Body of pancreas (tissue), 4 donors: ENCODE measurements around the gene HDHD5. TPM values are rescaled to one million over a fixed set of nuclear protein-coding genes. Genes with fewer than 3 reads are reported as not detected.
"Not testable (repeated sequence)": the region's sequence is repeated elsewhere in the genome, so short reads cannot be mapped to it uniquely, and the experiment has no call there.

ENCODE experiments used
- ATAC-seq: fragments of 150-250 bp; one replicate; pipeline ENCODE4 v1.9.1; 2016
- DNase-seq, 4 donors: peaks; one replicate each; pipeline ENCODE4 v3.0.0-alpha.2; 2019
- H3K27ac ChIP-seq, 4 donors: fragments of 200-600 bp; sonication (generic); 1 replicate in 3 of 4; 2 replicates in 1 of 4; pipeline versions ENCODE4 v1.5.1 to v1.6.1; 2016 to 2019; ENCODE audit warnings: mild to moderate bottlenecking in 1 of 4, mixed read lengths in 1 of 4, moderate library complexity in 1 of 4
- H3K27me3 ChIP-seq, 2 donors: fragments of 200-600 bp; sonication (generic); one replicate each; pipeline ENCODE4 v1.6.0; 2016; ENCODE audit warnings: mild to moderate bottlenecking in 1 of 2
- H3K36me3 ChIP-seq, 2 donors: fragments of 200-600 bp; sonication (generic); replicated peaks in 1 of 2; 2 replicates each; pipeline ENCODE4 v1.5.1; 2016; ENCODE audit warnings: low read depth in 2 of 2; ENCODE audit not compliant: insufficient read depth in 1 of 2
- H3K4me1 ChIP-seq: fragments of 200-600 bp; sonication (generic); one replicate; pipeline ENCODE4 v1.6.0; 2016
- H3K4me3 ChIP-seq, 2 donors: fragments of 200-600 bp; sonication (generic); 1 replicate in 1 of 2; 2 replicates in 1 of 2; pipeline ENCODE4 v1.5.1; 2016 to 2019
- H3K9me3 ChIP-seq, 3 donors: fragments of 200-600 bp; sonication (generic); 1 replicate in 2 of 3; 2 replicates in 1 of 3; pipeline ENCODE4 v1.5.1; 2016
- CTCF ChIP-seq, 7 experiments: fragments of 450-650 bp in 4 of 7; fragments of 200-600 bp in 3 of 7; sonication (generic) in 3 of 7; IDR thresholded peaks; one replicate each; pipeline ENCODE4 v1.5.1; 2016 to 2019; ENCODE audit warnings: antibody characterized with exemption in 7 of 7
- POLR2A ChIP-seq, 3 donors: fragments of 450-650 bp; IDR thresholded peaks; one replicate each; pipeline ENCODE4 v1.6.1; 2016; ENCODE audit warnings: antibody characterized with exemption in 3 of 3, mild to moderate bottlenecking in 2 of 3
- whole genome bisulfite sequencing, 2 donors: methylation state at CpG; one replicate each; pipeline ENCODE4 v1.1.5; 2017; 5-methylcytosine and 5-hydroxymethylcytosine counted together
- intact Hi-C: fragments of 100-400 bp; cut with DNase I; formaldehyde crosslinking; loops from one replicate; pipeline ENCODE4 v1.15.1; 2023
- total RNA-seq, 2 donors: library from RNA; depleted of rRNA; stranded (reverse); fragments of >200 nt; gene quantifications; one replicate each; pipeline ENCODE4 v1.1.0, GENCODE V29; 2016

HDHD5 gene
- total RNA-seq, 2 donors from 2014 or later: 22.1 to 28.7 TPM

DNA sequence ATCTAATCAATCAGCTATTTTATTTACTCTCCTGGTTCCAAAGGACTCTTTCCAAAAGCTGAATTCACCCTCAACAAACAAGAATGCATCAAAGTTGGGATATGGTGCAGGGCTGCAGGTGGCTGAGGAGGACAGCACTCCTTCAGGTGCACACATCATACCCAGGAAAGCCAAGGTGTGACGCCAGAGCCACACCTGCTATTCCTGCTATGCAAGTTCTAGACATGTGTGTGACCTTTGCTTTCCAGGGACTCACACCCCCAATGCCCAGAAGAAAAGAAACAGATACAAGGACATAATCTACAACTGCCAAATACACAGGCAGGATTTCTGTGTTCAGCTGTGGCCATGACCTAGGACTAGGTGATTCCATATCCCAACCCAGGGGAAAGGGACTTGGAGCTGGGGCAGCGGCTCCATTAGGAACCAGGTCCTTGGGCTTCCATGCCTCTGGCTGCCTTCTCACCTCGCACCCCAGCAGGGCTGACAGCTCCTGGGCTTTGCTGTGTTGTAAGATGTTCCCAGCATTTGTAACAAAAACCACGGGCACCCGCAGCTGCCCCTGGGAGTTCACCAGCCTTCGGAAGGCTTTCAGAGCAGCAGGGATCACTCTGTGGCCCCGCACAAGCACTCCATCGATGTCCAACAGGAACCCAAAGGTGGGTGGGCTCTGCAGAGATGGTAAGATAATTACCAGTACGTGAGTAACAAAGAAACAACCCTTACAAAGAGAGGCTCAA lies 9.8 kb downstream of the HDHD5 start:
- intact Hi-C loops: no loop called here
- no peak for TF ChIP-seq CTCF (IDR thresholded peaks at IDR 0.05)
- TF ChIP-seq POLR2A (IDR thresholded peaks at IDR 0.05): no peak
- ATAC-seq (no peak), DNase-seq (peak in 2 of 4 donors; percentile 20 to 25)
- Histone ChIP-seq H3K27ac (no peak overlapping the region), H3K9me3 (no peaks in the 10 kb centered on the region), H3K4me3 (no peak overlapping the region), H3K36me3 (peaks cover 0 to 8% of the 10 kb centered on the region in 2 donors), H3K27me3 (no peaks in the 10 kb centered on the region), H3K4me1 (peaks cover 43% of the 10 kb centered on the region)
- WGBS, 2 donors: 63 to 70% methylated on average over 5 to 9 of the region's 9 CpGs

DNA sequence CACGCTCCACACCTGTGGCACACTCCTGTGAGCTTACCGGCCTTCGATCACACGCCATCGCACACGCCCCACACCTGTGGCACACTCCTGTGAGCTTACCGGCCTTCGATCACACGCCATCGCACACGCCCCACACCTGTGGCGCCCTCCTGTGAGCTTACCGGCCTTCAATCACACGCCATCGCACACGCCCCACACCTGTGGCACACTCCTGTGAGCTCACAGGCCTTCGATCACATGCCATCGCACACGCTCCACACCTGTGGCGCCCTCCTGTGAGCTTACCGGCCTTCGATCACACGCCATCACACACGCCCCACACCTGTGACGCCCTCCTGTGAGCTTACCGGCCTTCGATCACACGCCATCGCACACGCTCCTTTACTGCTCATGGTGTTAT lies 11.6 kb downstream of the HDHD5 start:
- intact Hi-C loops, H3K9me3 ChIP-seq, H3K27ac ChIP-seq, ATAC-seq, H3K4me3 ChIP-seq, DNase-seq, H3K27me3 ChIP-seq: not testable (repeated sequence)
- Histone ChIP-seq H3K4me1 (peaks cover 27% of the 10 kb centered on the region), H3K36me3 (peaks cover 0 to 11% of the 10 kb centered on the region in 2 donors)
- 93 to 94% methylated on average over 30 of the region's 30 CpGs for WGBS, 2 donors

- Histone ChIP-seq H3K36me3 (peaks cover 0 to 20% of the 10 kb centered on the region in 2 donors), H3K4me1 (peaks cover 8% of the 10 kb centered on the region), H3K27ac (no peak overlapping the region), H3K27me3 (no peaks in the 10 kb centered on the region), H3K4me3 (no peak overlapping the region), H3K9me3 (no peaks in the 10 kb centered on the region)
- intact Hi-C loops: no loop called here
- no peak for DNase-seq
- TF ChIP-seq CTCF (IDR thresholded peaks at IDR 0.05): no peak
- TF ChIP-seq POLR2A (IDR thresholded peaks at IDR 0.05): no peak
- 86 to 96% methylated on average over 5 to 8 of the region's 8 CpGs for WGBS, 2 donors
- ATAC-seq: no peak
Measured at GRCh38 chr22:17145021-17145680, 13.9 kb downstream of the HDHD5 start.

DNA sequence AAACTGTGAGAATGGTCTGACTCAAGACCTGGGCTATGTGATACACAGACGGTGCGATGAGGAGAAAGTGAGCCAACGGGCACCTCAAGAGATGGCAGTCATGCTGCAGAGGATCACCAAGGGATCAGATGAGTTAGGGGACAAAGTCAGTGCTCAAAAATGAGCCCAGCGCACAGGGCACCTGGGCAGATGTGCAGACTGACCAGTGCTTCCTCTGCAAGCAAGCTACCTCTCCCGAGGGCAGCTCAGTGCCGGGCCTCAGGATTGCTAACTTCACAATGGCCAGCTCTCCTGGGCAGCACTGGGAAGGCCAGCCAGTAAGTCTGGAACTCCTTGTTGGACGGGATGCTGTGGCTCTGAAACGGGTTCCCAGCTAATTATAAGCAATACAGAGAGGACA lies 15.3 kb downstream of the HDHD5 start:
- Histone ChIP-seq H3K9me3 (no peaks in the 10 kb centered on the region), H3K4me1 (no peaks in the 10 kb centered on the region), H3K27ac (no peak overlapping the region), H3K36me3 (peaks cover 0 to 20% of the 10 kb centered on the region in 2 donors), H3K4me3 (no peak overlapping the region), H3K27me3 (no peaks in the 10 kb centered on the region)
- no peak for TF ChIP-seq CTCF (IDR thresholded peaks at IDR 0.05)
- no peak for TF ChIP-seq POLR2A (IDR thresholded peaks at IDR 0.05)
- intact Hi-C loops: no loop called here
- DNase-seq (no peak), ATAC-seq (no peak)
- WGBS, 2 donors: 83 to 95% methylated on average over 5 to 8 of the region's 8 CpGs

- no peak overlapping the region for H3K27ac ChIP-seq
- no peaks in the 10 kb centered on the region for H3K9me3 ChIP-seq
- no peaks in the 10 kb centered on the region for H3K4me1 ChIP-seq
- DNase-seq (no peak), ATAC-seq (no peak)
- no peak overlapping the region for H3K4me3 ChIP-seq
- 86 to 87% methylated on average over 6 to 9 of the region's 9 CpGs for WGBS, 2 donors
- no peaks in the 10 kb centered on the region for H3K27me3 ChIP-seq
- TF ChIP-seq CTCF (IDR thresholded peaks at IDR 0.05) (no peak), POLR2A (IDR thresholded peaks at IDR 0.05) (no peak)
- peaks cover 0 to 22% of the 10 kb centered on the region in 2 donors for H3K36me3 ChIP-seq
- intact Hi-C loops: no loop called here
Measured at GRCh38 chr22:17143101-17143500, 16.0 kb downstream of the HDHD5 start.
